ENCODE results near the gene LGR4. TPM values are rescaled to one million over a fixed set of nuclear protein-coding genes. Genes with fewer than 3 reads are reported as not detected.

The LGR4 gene
- total RNA-seq, 1 donor from 2014 or later: 51.5 TPM

DNA sequence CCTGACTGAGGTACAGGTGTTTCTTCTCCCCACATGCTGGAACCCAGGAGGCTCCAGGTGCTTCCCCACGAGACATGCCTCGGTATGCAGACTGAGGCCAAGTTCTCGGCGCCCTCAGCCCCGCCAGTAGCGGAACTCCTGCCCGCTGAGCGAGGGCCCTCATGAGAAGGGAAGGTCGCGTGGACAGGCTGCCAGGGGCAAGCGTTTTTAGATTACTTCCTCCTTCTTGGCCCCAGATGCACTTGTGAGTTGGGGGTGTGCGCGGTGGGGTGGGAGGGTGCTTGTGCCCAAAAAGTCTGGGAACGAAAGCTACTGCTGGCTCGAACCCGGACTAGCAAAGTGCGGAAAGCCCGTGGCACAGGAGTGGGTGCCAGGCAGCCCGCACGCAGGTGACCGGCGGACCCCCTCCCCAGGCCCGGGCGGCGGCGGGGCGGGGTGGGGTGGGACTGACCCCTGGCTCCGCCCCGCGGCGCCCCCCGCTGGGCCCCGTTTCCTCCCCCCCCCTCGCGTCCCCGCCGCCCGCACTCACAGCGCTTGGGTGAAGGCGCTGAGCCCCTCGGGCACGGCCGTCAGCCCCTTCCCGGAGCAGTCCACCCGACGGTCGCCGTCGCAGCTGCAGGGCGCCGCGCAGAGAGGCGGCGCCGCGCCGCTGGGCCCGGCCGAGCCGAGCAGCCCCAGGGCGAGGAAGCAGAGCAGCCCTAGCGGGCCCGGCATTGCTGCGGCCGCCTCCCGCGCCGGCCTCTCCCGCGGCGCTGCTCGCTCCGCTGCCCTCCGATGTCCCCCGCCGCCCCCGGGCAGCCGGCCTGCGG lies 797 bp downstream of the LGR4 start:
- H3K27ac Mint-ChIP-seq (ENCODE audit: unreplicated experiment): no peak overlapping the region
- DNase-seq (ENCODE audit: low read depth, low spot score): peak; percentile 26
- peaks cover 6% of the 10 kb centered on the region for H3K27me3 Mint-ChIP-seq (ENCODE audit: low read depth)
- H3K4me3 Mint-ChIP-seq: peak overlapping the region; percentile 89
- peaks cover 3% of the 10 kb centered on the region for H3K36me3 Mint-ChIP-seq (ENCODE audit: low read depth)
- TF ChIP-seq, protein P1, sequence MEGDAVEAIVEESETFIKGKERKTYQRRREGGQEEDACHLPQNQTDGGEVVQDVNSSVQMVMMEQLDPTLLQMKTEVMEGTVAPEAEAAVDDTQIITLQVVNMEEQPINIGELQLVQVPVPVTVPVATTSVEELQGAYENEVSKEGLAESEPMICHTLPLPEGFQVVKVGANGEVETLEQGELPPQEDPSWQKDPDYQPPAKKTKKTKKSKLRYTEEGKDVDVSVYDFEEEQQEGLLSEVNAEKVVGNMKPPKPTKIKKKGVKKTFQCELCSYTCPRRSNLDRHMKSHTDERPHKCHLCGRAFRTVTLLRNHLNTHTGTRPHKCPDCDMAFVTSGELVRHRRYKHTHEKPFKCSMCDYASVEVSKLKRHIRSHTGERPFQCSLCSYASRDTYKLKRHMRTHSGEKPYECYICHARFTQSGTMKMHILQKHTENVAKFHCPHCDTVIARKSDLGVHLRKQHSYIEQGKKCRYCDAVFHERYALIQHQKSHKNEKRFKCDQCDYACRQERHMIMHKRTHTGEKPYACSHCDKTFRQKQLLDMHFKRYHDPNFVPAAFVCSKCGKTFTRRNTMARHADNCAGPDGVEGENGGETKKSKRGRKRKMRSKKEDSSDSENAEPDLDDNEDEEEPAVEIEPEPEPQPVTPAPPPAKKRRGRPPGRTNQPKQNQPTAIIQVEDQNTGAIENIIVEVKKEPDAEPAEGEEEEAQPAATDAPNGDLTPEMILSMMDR (conservative IDR thresholded peaks at IDR 0.05): no peak
- no peaks in the 10 kb centered on the region for H3K9me3 Mint-ChIP-seq
- peaks cover 43% of the 10 kb centered on the region for H3K4me1 Mint-ChIP-seq

DNA sequence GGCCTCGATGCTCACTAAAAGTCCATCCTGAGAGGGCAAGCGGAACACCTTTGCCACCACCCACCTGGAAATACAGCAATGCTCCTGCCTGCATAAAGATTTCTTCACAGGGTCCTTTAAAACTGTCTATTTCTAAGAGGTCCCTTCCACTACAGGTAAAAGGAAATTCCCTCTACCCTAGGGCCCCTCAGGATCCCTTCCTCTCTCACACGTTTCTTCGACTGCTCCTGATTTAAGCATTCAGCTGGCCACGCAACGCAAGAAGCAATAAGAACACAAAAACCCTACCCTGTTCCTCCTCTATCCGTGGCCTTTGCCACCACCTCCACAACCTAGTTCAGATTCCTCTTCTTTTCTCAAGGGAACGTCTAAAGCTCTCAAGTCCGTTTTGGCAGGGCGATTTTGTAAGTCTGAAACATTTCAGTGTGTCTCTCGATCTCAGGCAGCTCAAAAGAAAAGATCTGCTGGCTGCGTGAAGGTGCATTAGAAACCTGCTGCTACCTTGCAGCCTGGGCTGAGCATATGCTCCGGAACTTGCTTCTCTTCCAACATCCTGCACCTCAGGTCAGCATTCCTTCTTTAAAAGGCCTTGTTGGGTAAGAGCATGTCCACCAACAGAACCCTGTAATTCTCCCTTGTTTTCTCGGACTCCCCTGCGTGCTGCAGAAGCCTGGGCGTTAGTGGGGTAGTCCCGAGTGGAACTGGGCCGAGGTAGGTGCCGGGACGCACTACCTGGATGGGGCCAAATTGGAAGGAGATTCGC lies 1.6 kb downstream of the LGR4 start:
- TF ChIP-seq, protein P1 (conservative IDR thresholded peaks at IDR 0.05): no peak
- no peak for DNase-seq (ENCODE audit: low read depth, low spot score)
- H3K9me3 Mint-ChIP-seq: no peaks in the 10 kb centered on the region

DNA sequence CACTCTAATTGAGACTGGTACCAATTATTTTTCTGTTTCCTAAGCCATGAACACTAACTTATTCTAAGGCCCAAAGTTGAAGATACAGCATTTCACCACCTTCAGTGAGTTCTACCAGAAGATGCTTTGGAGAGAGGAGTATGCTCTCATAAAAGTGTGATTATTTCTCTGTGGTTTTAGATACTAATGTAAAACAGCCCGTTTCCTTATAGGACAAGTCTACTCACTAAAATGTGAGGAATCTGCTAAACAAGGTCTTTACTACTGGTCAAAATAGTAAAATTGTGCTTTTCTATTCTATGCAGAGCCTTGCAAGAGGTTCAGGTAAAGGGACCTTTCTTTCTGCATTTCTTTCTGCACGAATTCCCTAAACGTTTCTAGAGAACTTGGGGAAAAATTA lies 2.4 kb downstream of the LGR4 start:
- peak overlapping the region; percentile 89 for H3K4me3 Mint-ChIP-seq
- H3K36me3 Mint-ChIP-seq (ENCODE audit: low read depth): peaks cover 3% of the 10 kb centered on the region
- H3K27ac Mint-ChIP-seq (ENCODE audit: unreplicated experiment): no peak overlapping the region
- H3K9me3 Mint-ChIP-seq: no peaks in the 10 kb centered on the region
- TF ChIP-seq, protein P1 (conservative IDR thresholded peaks at IDR 0.05): no peak
- peaks cover 58% of the 10 kb centered on the region for H3K4me1 Mint-ChIP-seq
- DNase-seq (ENCODE audit: low read depth, low spot score): no peak
- H3K27me3 Mint-ChIP-seq (ENCODE audit: low read depth): peaks cover 6% of the 10 kb centered on the region

More for the DNA sequence above, 1.6 kb downstream of the LGR4 start:
- no peak overlapping the region for H3K27ac Mint-ChIP-seq (ENCODE audit: unreplicated experiment)
- peaks cover 3% of the 10 kb centered on the region for H3K36me3 Mint-ChIP-seq (ENCODE audit: low read depth)
- peaks cover 6% of the 10 kb centered on the region for H3K27me3 Mint-ChIP-seq (ENCODE audit: low read depth)
- H3K4me1 Mint-ChIP-seq: peaks cover 49% of the 10 kb centered on the region
- peak overlapping the region; percentile 89 for H3K4me3 Mint-ChIP-seq

DNA sequence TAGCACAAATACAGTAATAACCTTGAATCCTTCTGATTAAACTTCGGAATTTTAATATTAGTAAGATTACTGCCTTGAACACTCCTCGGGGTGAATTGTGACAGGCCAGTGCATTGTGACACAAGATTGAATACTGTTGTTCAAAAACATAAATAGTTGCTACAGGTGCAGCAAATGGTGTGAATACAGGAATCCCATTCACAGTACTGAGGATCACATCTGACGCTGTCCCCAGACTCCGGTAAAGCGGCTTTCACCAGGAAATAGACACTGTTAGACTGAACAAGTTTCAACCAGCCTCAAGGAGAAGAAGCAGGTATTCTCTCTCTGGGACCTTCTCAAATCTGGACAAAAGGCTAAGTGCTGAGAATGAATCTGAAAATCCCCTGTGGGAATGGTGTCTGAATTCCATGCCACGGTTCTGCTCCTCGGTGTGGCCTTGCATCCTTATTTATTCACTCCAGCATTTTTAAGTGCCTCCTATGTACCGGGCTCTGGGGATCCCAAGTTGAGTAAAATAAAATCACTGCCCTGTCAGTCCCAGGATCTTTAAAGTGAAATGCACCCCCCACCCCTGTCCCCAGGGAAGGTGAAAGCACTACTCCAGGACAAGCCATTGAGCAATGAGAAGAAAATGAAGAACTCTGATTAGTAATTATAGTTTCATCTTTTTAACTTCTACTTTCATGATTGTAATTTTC lies 3.4 kb downstream of the LGR4 start:
- Mint-ChIP-seq H3K4me1 (peaks cover 68% of the 10 kb centered on the region), H3K9me3 (no peaks in the 10 kb centered on the region), H3K4me3 (peak overlapping the region; percentile 89), H3K27me3 (ENCODE audit: low read depth) (peaks cover 6% of the 10 kb centered on the region), H3K27ac (ENCODE audit: unreplicated experiment) (no peak overlapping the region), H3K36me3 (ENCODE audit: low read depth) (peaks cover 3% of the 10 kb centered on the region)
- TF ChIP-seq, protein P1 (conservative IDR thresholded peaks at IDR 0.05): no peak
- no peak for DNase-seq (ENCODE audit: low read depth, low spot score)

DNA sequence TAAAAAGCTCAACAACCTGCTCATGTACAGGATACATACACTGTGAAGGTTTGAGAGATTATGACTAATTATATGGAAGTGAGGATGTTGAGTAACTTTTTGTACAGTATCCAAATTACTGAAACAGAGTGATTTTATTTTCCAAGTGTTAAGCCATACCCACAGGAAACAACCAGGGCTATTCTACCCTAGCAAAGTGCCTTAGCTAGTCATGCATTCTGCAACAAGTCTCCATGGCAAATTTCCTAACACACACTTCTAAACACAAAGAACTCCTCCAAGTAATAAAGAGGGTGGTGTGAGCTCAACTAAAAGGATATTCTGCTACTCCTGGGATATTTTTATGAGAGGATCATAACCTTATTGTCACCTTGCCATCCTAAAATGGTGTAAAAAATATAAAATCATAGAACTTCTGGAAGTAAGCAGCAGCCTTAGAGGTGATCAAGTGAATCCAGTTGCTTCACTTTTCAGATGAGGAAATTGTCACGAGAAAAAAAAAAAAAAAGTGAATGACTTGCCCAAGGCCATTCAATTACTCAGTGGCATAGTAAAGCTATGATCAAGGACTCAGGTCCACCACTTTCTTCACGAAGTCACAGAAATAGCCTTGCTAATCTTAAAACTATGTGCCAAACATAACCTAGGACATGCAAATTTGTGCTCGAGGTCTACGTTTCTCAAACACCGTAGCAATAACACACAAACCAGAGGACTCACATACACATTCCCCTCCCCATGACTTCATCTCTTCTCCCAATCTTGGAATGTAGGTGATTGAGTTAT lies 4.2 kb downstream of the LGR4 start:
- Mint-ChIP-seq H3K4me1 (peaks cover 74% of the 10 kb centered on the region), H3K27me3 (ENCODE audit: low read depth) (peaks cover 6% of the 10 kb centered on the region), H3K9me3 (no peaks in the 10 kb centered on the region), H3K27ac (ENCODE audit: unreplicated experiment) (no peak overlapping the region), H3K4me3 (peak overlapping the region; percentile 89), H3K36me3 (ENCODE audit: low read depth) (peaks cover 3% of the 10 kb centered on the region)
- DNase-seq (ENCODE audit: low read depth, low spot score): no peak
- TF ChIP-seq, protein P1 (conservative IDR thresholded peaks at IDR 0.05): no peak
